Fibroblast of the aortic adventitia (primary cell): ENCODE data around the gene VWA5B2. TPM values are rescaled to one million over a fixed set of nuclear protein-coding genes. Genes with fewer than 3 reads are reported as not detected.

ENCODE experiments used
- DNase-seq: peaks from one replicate; pipeline ENCODE4 v3.0.0-alpha.2; 2010; ENCODE audit warnings: low read depth
- H3K4me3 ChIP-seq: 2 replicates; pipeline ENCODE4 v1.5.1; 2011; ENCODE audit warnings: low read depth, mild to moderate bottlenecking, control low read depth, low read length, moderate library complexity
- small RNA-seq: library from RNA; depleted of rRNA; stranded (forward); fragments of <200 nt; gene quantifications from one replicate; pipeline ENCODE3, GENCODE V24; 2012
- total RNA-seq: library from RNA; depleted of rRNA; stranded (reverse); fragments of >200 nt; gene quantifications from 2 replicates; pipeline ENCODE4 v1.2.3, GENCODE V29; 2012; ENCODE audit warnings: low replicate concordance
- TF ChIP-seq, protein P1 (sequence below): IDR thresholded peaks from 2 replicates; pipeline ENCODE4 v1.5.1; 2011; ENCODE audit warnings: mild to moderate bottlenecking, low read length, control low read depth, inconsistent platforms; ENCODE audit not compliant: insufficient read depth

Gene VWA5B2
- total RNA-seq, 1 donor: 0.72 TPM

DNA sequence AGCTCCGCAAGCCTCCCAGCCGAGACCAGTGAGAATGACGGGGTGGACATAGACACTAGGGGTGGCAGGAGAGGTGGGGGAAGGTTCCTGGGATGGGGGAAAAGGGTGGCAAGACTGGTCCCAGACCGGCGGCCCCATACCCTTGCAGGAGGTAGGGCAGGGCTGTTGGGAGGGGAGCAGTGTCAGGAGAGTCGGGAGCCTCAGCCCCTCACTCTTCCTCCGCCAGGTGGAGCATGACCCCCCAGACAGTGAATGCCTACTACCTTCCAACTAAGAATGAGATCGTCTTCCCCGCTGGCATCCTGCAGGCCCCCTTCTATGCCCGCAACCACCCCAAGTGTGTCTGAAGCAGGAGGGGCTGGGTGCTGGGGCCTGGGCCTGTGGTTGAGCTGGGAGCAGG lies 60.9 kb downstream of the VWA5B2 start:
- TF ChIP-seq, protein P1, sequence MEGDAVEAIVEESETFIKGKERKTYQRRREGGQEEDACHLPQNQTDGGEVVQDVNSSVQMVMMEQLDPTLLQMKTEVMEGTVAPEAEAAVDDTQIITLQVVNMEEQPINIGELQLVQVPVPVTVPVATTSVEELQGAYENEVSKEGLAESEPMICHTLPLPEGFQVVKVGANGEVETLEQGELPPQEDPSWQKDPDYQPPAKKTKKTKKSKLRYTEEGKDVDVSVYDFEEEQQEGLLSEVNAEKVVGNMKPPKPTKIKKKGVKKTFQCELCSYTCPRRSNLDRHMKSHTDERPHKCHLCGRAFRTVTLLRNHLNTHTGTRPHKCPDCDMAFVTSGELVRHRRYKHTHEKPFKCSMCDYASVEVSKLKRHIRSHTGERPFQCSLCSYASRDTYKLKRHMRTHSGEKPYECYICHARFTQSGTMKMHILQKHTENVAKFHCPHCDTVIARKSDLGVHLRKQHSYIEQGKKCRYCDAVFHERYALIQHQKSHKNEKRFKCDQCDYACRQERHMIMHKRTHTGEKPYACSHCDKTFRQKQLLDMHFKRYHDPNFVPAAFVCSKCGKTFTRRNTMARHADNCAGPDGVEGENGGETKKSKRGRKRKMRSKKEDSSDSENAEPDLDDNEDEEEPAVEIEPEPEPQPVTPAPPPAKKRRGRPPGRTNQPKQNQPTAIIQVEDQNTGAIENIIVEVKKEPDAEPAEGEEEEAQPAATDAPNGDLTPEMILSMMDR: no peak

DNA sequence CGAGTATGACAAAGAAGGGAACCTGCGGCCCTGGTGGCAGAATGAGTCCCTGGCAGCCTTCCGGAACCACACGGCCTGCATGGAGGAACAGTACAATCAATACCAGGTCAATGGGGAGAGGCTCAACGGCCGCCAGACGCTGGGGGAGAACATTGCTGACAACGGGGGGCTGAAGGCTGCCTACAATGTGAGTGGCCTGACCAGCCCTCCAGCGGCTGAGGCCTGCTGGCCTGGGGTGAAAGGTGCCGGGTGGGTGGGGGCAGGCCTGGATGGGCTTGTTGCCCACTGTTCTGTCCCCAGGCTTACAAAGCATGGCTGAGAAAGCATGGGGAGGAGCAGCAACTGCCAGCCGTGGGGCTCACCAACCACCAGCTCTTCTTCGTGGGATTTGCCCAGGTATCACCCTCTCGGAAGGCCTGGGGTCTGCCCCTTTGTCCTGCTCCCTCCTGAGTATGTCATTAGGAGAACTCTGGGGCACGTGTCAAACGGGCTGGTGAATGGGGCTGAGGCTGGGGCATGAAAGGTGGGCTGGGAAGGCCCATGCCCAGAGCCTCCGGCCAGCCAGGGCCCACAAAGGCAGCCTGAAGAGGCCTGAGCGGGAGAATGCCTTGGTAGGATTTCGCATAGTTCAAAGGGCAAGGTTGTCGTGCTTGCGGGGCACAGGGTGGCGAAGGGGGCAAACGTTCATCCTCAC lies 61.8 kb downstream of the VWA5B2 start:
- no peak for DNase-seq

More for the DNA sequence above, 60.9 kb downstream of the VWA5B2 start:
- DNase-seq: no peak
- H3K4me3 ChIP-seq: no peak overlapping the region

More for the DNA sequence above, 61.8 kb downstream of the VWA5B2 start:
- no peak overlapping the region for H3K4me3 ChIP-seq
- TF ChIP-seq, protein P1: no peak

Small RNA genes within 50 kb of the gene (small RNA-seq; reads per million reads assigned to genes)
- not detected for gene MIR1224

Other genes with a start within 250 kb of the VWA5B2 start
- 21.2 and 24.2 TPM in 2 replicates for gene ABCC5, start 211.7 kb upstream of the VWA5B2 start, total RNA-seq
- gene HTR3D, start 197.8 kb upstream of the VWA5B2 start, total RNA-seq: not detected in 2 replicates
- gene HTR3C, start 176.5 kb upstream of the VWA5B2 start, total RNA-seq: not detected in 2 replicates
- not detected in 2 replicates for gene HTR3E, start 132.5 kb upstream of the VWA5B2 start, total RNA-seq
- gene EIF2B5, start 94.2 kb upstream of the VWA5B2 start, total RNA-seq: 18.4 and 28.1 TPM in 2 replicates
- gene DVL3, start 74.2 kb upstream of the VWA5B2 start, total RNA-seq: 28.2 and 66.8 TPM in 2 replicates
- gene AP2M1, start 54.7 kb upstream of the VWA5B2 start, total RNA-seq: 364 and 380 TPM in 2 replicates
- 32.4 and 49.4 TPM in 2 replicates for gene ABCF3, start 43.4 kb upstream of the VWA5B2 start, total RNA-seq
- gene ALG3, start 19.4 kb downstream of the VWA5B2 start, total RNA-seq: 12.2 and 34.0 TPM in 2 replicates
- gene EEF1AKMT4, start 20.1 kb downstream of the VWA5B2 start, total RNA-seq: 1.6 and 2.5 TPM in 2 replicates
- 0.09 and 0.41 TPM in 2 replicates for gene CAMK2N2, start 32.0 kb downstream of the VWA5B2 start, total RNA-seq
- not detected in 2 replicates for gene ECE2, start 46.4 kb downstream of the VWA5B2 start, total RNA-seq
- gene PSMD2, start 69.7 kb downstream of the VWA5B2 start, total RNA-seq: 129 and 333 TPM in 2 replicates
- 234 and 292 TPM in 2 replicates for gene EIF4G1, start 85.0 kb downstream of the VWA5B2 start, total RNA-seq
- gene FAM131A, start 108.0 kb downstream of the VWA5B2 start, total RNA-seq: 14.0 and 19.1 TPM in 2 replicates
- 5.9 and 6.2 TPM in 2 replicates for gene CLCN2, start 132.0 kb downstream of the VWA5B2 start, total RNA-seq
- 70.1 and 127 TPM in 2 replicates for gene POLR2H, start 132.1 kb downstream of the VWA5B2 start, total RNA-seq
- gene THPO, start 148.6 kb downstream of the VWA5B2 start, total RNA-seq: 0.49 TPM in 1 of 2 replicates, not detected in the other
- gene CHRD, start 150.5 kb downstream of the VWA5B2 start, total RNA-seq: 0.36 and 4.6 TPM in 2 replicates